ENCODE measurements around the gene ZFR2.

The ZFR2 gene

DNA sequence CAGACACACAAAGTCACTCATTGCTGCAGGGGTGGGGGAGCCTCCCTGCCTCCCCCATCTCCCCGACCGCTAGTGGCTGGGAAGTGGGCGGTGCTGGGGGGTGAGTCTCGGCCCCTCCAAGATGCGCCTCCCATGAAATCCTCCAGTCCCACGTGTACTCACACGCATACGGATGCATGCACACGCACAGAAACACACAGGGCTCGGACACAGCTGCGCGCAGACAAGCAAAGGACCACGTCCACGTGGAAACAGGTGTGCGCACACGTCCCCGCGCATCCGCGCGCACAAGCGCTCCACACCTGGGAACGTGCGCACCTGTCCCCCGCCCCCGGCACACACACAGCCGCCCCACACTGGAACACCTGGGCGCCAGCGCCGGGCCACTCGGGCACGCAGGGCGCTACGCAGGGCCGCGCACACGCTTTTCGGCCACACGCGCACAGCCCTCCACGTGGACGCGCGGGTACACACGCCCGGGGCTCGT is 83.3 kb downstream of the ZFR2 start:
- DNase-seq, result no peak

DNA sequence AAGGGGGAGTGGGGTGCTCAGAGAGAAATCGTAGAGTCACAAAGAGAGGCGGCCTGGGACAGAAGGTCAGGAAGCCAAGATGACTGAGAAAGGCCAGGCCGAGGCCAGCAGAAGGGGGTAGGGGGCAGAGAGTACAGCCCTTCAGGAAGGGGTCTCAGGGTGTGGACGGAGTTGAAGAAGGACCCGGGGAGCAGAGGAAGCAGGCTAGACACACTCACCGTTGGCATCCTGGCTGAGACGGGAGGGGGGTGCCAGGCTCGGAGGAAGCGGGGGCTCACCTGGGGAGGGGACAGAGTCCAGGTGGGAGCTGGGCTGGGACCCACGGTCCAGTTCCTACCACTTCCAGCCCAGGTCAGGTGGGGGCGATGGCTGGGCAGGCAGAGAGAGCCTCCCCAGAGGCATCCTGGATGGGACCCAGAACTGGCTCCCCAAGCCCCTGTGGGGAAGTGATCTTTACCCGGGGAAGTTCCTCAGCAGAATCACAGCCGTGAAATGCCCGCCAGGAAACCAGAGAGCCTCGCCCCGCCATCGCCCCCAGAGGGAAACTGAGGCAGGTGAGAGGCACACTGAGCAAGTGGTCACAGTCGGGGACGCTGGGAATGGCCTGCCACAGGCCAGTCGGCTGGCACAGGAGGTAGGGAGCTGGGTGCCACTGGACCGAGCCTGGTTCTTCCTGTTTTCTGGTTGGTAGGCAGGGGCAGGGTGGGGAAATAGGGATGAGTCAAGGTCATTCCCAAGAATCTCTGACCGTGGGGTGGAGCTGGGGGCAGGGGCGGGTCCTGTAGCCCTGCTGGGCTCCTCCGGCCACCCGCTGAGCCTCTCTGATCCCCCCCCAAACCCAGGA is 84.0 kb downstream of the ZFR2 start:
- no peak for DNase-seq

GRCh38 chr19:3783660-3784584 is 84.9 kb downstream of the ZFR2 start:
- DNase-seq, result no peak

- DNase-seq, result no peak
Observed at GRCh38 chr19:3782903-3783302, 85.9 kb downstream of the ZFR2 start.

- DNase-seq, result no peak
Observed at GRCh38 chr19:3782330-3782729, 86.5 kb downstream of the ZFR2 start.

GRCh38 chr19:3781603-3782002 is 87.2 kb downstream of the ZFR2 start:
- no peak for DNase-seq

GRCh38 chr19:3780786-3781304 is 88.0 kb downstream of the ZFR2 start:
- no peak for DNase-seq

GRCh38 chr19:3778899-3779723 is 89.7 kb downstream of the ZFR2 start:
- no peak for DNase-seq

DNA sequence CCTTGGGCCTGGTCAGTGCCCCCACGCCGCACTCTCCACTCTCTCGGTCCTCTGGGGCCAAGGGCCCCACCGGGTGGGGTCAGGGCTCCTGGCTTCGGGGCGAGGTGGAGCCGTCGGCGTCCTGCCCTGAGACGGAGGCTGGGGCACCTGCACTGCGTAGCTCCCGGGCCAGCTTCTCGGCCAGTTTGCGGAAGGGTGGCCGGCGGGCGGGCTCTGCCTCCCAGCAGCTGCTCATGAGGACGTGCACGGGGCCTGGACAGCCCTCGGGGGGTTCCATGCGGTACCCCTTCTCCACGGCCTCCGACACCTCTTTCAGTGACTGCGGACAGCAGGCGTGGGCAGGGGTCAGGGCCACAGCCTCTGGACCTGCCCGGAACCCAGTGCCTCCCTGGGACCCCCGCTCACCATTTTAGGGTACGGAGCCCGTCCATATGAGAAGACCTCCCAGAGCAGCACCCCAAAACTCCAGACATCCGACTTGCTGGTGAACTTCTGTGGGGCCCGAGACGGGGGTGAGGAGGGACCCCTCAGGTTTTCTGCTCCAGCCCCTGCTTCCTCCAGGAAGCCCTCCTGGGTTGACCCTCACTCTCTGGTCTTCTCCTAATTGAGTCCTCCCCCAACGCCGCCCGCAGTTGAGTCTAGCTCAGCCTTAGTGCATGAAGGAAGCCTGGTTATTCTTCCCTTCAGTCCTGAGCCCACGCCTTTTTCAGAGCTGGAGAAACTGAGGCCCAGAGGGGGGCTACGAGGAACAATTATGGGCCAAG is 90.6 kb downstream of the ZFR2 start:
- no peak for DNase-seq

GRCh38 chr19:3776479-3777040 is 92.3 kb downstream of the ZFR2 start:
- no peak for DNase-seq

DNA sequence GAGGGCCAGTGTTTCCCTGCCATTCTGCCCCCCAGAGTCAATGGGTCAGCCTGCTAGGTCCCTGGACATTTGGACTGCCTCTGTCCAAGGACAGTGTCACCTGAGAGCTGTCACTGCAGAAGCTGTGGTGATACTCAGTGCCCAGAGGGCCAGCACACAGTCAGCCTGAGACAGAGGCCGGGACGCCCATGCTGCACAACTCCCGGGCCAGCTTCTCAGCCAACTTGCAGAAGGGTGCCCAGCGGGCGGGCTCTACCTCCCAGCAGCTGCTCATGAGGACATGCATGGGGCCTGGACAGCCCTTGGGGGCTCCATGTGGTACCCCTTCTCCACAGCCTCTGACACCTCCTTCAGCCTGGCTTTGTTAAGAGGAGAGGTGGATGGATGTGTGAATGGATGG is 93.0 kb downstream of the ZFR2 start:
- no peak for DNase-seq

GRCh38 chr19:3775374-3775711 is 93.5 kb downstream of the ZFR2 start:
- DNase-seq, result no peak

DNA sequence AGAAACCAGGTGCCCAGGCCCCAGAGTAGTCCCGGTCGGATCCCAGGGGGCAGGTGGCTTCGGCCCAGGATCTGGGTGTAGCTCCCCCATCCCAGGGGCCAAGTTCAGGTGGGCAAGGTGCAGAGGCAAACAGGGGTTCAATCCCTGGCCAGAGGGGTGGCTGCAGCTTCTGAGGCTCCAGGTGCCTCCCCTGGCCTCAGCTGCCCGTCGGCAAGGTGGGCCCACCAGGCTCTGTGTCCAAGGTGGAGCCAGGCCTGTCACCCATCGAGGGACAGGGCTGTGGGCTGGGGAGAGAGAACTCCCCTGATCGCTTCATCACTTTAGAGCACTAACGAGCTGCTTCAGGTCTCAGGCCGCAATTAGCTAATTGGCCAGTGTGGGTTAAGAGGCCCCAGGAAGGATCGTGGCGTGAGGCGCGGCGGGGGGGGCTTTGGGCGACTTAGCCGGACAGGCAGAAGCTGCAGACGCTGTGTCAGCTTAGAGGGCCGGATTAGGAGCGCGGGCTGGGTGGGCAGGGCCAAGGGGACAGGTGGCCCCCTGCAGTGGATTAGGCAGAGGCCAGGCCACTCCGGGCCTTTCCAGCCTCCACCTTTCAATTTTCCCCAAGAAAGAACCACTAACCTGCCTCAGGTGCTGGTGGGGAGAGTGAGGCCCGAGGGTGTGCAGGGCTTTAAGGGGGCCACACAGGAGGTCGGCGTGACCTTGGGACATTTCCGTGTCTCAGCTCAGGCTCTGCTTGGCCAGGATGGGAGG is 94.0 kb downstream of the ZFR2 start:
- DNase-seq, result no peak

DNA sequence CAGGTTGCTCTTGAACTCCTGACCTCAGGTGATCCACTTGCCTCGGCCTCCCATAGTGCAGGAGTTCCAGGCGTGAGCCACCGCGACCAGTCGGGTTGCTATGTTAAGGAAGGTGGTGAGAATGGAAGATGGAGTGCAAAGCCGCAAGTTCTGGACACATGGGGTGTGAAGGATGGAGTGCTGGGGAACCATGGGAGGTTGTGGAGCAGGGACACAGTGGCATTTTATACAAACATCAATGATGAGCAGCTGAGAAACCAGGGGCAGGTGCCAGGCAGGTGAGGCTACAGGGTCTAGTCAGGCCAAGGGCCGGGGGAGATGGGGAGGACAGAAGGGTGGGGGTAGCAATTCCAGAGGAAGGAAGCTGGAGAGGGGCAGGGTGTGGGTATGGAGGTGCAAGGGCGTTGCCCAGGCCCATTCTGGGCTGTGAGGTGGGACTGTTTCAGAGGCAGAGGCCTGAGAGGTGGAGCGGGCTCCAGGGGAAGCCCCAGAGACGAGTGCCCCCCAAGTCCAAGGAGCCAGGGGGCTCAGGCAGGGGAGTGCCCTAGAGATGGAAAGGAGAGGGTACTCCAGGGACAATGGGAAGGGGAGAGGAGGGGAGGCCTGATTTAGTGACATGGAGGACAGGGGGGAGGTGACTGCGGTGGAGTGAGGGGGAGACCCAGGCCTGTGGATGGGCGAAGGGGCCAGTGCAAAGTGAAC is 94.9 kb downstream of the ZFR2 start:
- no peak for DNase-seq

DNA sequence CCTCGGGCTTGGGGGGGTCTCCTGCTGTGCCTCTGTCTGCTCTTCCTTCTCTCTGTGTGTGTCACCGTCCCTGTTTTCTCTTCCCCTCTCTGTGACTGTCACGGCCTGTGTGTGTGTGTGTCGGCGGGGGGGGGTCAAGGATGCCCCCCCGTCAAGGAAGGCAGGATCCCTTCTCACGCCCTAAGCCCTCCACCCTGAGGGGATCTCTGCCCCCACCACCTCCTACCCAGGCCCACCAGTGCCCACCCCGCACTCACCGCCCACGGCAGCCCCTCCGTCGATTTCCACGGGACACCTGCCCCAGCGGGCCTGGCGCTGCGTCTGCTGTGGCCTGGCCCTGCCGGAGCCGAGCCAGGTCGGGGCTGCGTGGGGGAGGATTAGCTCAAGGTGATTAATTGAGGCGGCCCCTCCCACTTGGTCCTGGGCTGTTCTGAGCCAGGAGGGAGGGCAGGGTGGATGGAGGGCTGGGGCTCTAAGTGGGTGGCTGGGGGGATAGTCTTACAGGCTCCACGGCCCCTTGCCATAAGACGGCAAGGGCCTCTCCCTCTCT is 96.9 kb downstream of the ZFR2 start, which contains the start of gene RAX2:
TSS of gene RAX2 (minus strand) at position 323 of the 550 bp plus-strand sequence. CDS start 486 bp downstream, outside the sequence.
- no peak for DNase-seq

DNA sequence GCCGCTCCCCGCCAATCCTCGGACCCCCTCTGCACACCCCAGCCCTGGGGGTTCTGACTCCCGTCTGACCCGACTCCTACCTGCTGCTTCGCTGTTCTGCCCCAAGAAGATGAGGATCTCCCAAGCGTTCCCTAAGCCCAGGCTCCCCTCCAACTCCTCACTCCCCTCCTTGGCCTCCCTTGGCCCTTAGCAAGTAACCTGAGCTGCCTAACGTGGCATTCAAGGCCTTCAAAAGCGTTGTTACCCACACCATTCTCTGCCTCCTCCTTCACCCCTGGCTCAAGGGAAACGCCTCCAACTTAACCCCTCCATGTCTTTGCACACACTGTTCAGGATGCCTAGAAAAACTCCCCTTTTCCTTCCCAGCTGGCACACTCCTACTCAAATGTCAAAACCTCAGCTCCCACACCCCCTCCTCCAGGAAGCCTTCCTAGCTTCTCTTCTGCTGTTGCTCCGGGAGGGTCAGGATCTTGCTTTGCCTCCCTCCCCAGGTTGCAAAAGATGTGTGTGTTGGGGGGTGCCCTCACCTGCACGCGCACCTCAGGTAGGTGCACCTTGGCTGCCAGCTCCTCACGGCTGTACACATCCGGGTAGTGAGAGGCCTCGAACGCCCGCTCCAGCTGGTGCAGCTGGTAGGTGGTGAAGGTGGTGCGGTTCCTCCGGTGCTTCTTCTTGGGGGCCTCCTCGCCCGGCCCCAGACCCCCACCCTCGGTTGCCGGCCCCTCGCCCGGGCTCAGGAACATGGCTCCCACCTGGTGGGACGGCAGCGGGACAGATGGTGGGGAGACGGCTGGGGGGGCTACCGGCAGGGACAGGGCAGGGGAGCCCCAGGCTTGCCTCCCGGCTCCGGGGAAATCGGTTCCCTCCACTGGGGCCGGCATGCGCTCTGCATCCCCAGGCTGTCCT is 97.6 kb downstream of the ZFR2 start:
- no peak for DNase-seq

DNA sequence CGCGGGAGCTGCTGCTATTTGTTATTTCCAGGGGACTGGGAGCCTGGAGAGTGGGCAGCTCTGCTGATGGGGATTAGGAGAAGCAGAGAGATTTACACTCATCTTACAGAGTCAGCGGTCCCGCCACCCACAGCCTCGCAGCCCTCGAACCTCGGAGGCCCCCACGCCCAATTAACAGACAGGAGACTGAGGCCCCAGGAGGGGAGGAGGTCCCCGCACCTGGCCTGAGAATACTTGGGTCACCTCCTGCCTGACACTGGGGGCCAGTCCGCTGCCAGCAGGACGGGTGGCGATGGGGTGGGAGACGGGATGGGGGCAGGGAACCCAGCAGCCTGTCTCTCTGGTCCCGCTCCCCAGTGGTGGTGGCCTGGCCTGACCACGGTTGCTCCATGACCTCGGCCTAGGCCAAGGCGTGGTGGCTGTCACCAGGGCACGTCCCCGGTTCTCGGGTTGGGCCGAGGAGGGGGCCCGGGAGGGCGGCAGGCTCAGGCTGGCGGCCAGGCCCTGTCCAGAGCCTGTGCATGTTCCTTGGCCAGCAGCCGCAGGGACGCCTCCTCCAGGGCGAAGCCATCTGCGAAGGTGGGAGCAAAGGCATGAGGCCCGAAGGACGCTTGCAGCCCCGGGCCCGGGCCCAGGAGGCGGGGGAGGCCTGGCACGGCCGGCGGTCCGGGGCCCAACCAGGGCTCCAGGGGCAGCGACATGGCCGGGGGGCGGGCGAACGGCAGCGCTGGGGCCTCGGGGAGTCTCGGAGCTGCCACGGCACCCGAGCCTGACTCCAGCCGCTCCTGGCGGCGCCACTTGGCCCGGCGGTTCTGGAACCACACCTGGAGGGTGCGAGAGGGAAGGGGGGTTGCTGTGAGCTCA is 98.5 kb downstream of the ZFR2 start:
- DNase-seq, result no peak

DNA sequence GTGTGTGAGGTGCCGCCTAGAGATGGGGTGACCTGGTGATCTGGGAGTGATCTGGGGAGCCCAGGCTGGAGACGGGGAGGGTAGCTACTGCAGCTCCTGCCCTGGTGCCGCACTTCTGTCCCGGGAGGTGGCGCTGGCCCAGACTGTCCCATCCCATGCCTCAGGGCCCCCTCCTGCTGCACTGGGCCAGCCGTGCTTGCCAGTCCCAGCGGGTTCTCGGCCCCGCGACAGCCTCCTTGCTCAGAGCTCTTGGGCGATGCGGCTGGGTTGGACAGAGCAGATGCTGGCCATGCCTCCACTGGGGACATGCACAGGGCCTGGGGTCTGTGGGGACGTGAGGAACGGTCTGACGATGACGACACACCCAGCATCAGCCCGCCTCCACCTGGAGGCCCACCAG is 99.3 kb downstream of the ZFR2 start:
- no peak for DNase-seq

All from right hindlimb (tissue), 1 donor.